ENCODE results near the gene PRKACB. TPM values are rescaled to one million over a fixed set of nuclear protein-coding genes. Genes with fewer than 3 reads are reported as not detected.

Gene PRKACB
- total RNA-seq, 4 donors from 2014 or later: 4.4 to 12.3 (median 5.7) TPM

GRCh38 chr1:84159533-84160240, 15.6 kb downstream of the PRKACB start:
- 87 to 90% methylated on average over 5 of the region's 5 CpGs for WGBS, 2 donors
- intact Hi-C loops (cut with DNase I; ENCODE audit: low total_unique reads): no loop called here
- no peak for DNase-seq (ENCODE audit: low spot score in 2 of 2)
- no peak for TF ChIP-seq POLR2A (IDR thresholded peaks at IDR 0.05)
- no peak for TF ChIP-seq CTCF (IDR thresholded peaks at IDR 0.05)
- H3K4me3 ChIP-seq (ENCODE audit: low read depth, poor library complexity, severe bottlenecking): no peak overlapping the region

- WGBS, 2 donors: 94 to 98% methylated on average over 2 of the region's 2 CpGs
- no peak overlapping the region for H3K4me3 ChIP-seq (ENCODE audit: low read depth, poor library complexity, severe bottlenecking)
- intact Hi-C loops (cut with DNase I; ENCODE audit: low total_unique reads): no loop called here
- no peak for TF ChIP-seq POLR2A (IDR thresholded peaks at IDR 0.05)
- no peak for DNase-seq (ENCODE audit: low spot score in 2 of 2)
These were observed 18.2 kb downstream of the PRKACB start for GRCh38 chr1:84162295-84162694.

GRCh38 chr1:84163123-84163931, 19.3 kb downstream of the PRKACB start:
- intact Hi-C loops (cut with DNase I; ENCODE audit: low total_unique reads): no loop called here
- WGBS, 2 donors: 82 to 89% methylated on average over 7 of the region's 7 CpGs
- DNase-seq (ENCODE audit: low spot score in 2 of 2): no peak
- TF ChIP-seq CTCF (IDR thresholded peaks at IDR 0.05) (no peak), POLR2A (IDR thresholded peaks at IDR 0.05) (no peak)
- no peak overlapping the region for H3K4me3 ChIP-seq (ENCODE audit: low read depth, poor library complexity, severe bottlenecking)

GRCh38 chr1:84164161-84164560, 20.1 kb downstream of the PRKACB start:
- intact Hi-C loops (cut with DNase I; ENCODE audit: low total_unique reads): no loop called here
- no peak for DNase-seq (ENCODE audit: low spot score in 2 of 2)
- 76 to 81% methylated on average over 5 of the region's 5 CpGs for WGBS, 2 donors

GRCh38 chr1:84164567-84165021, 20.5 kb downstream of the PRKACB start:
- intact Hi-C loops (cut with DNase I; ENCODE audit: low total_unique reads): no loop called here
- no peak overlapping the region for H3K4me3 ChIP-seq (ENCODE audit: low read depth, poor library complexity, severe bottlenecking)
- TF ChIP-seq POLR2A (IDR thresholded peaks at IDR 0.05) (no peak), CTCF (IDR thresholded peaks at IDR 0.05) (no peak)
- no peak for DNase-seq (ENCODE audit: low spot score in 2 of 2)
- 78 to 84% methylated on average over 6 of the region's 6 CpGs for WGBS, 2 donors

More at GRCh38 chr1:84164161-84164560, 20.1 kb downstream of the PRKACB start:
- TF ChIP-seq CTCF (IDR thresholded peaks at IDR 0.05): no peak
- no peak for TF ChIP-seq POLR2A (IDR thresholded peaks at IDR 0.05)
- H3K4me3 ChIP-seq (ENCODE audit: low read depth, poor library complexity, severe bottlenecking): no peak overlapping the region

- 85 to 91% methylated on average over 1 of the region's 1 CpG for WGBS, 2 donors
- no peak overlapping the region for H3K4me3 ChIP-seq (ENCODE audit: low read depth, poor library complexity, severe bottlenecking)
- no peak for TF ChIP-seq POLR2A (IDR thresholded peaks at IDR 0.05)
- no peak for DNase-seq (ENCODE audit: low spot score in 2 of 2)
- intact Hi-C loops (cut with DNase I; ENCODE audit: low total_unique reads): no loop called here
These were observed 21.5 kb downstream of the PRKACB start for GRCh38 chr1:84165601-84166000.

All from lower leg skin (tissue), 4 donors.